GM12878 (cell line): ENCODE measurements around the gene CTNNA3. TPM values are rescaled to one million over a fixed set of nuclear protein-coding genes. Genes with fewer than 3 reads are reported as not detected.

ENCODE experiments used
- ATAC-seq: fragments of 200-7000 bp; cut with Tn5 transposase; 3 replicates; pipeline ENCODE4 v1.9.1; 2020; ENCODE audit warnings: mild to moderate bottlenecking, moderate library complexity
- BruUV-seq: library from RNA; stranded (reverse); fragments of 400-500 nt; replicated peaks from 2 replicates; lab custom pipeline; 2021; lab: Mats Ljungman, UMichigan
- CTCF ChIA-PET: fragments of 300-600 bp; sonication (Branson Sonifier 250); formaldehyde crosslinking; extraction: SDS; loops from one replicate; lab custom pipeline; 2021; ENCODE audit warnings: inconsistent platforms; lab: Yijun Ruan, JAX
- POLR2A ChIA-PET: fragments of 350-600 bp; formaldehyde crosslinking; extraction: SDS; loops from one replicate; lab custom pipeline; 2021; ENCODE audit warnings: inconsistent platforms; lab: Charles Lee
- RAD21 ChIA-PET: fragments of 300-600 bp; sonication (Branson Sonifier 250); formaldehyde crosslinking; loops from one replicate; lab custom pipeline; 2023; ENCODE audit warnings: antibody characterized with exemption; ENCODE audit not compliant: unreplicated experiment; lab: Charles Lee
- SMC1A ChIA-PET: fragments of 300-600 bp; sonication (Branson Sonifier 250); formaldehyde crosslinking; loops from one replicate; lab custom pipeline; 2023; ENCODE audit not compliant: unreplicated experiment, uncharacterized antibody; lab: Charles Lee
- DNase-seq: peaks from one replicate; pipeline ENCODE4 v3.0.0-alpha.2; 2011; ENCODE audit warnings: low read depth, low spot score
- FAIRE-seq: peaks from 3 replicates; lab custom pipeline; 2011; peaks lifted over from hg19 to GRCh38; lab: Jason Lieb, UNC
- H2AFZ ChIP-seq: 2 replicates; pipeline ENCODE4 v1.6.0; 2011; ENCODE audit warnings: low read depth, low read length, control low read depth; ENCODE audit not compliant: control insufficient read depth
- H3K27ac ChIP-seq: 2 replicates; pipeline ENCODE4 v1.5.1; 2011; ENCODE audit warnings: control low read depth; ENCODE audit not compliant: control insufficient read depth, insufficient read depth
- H3K27me3 ChIP-seq, 2 experiments: replicated peaks in 1 of 2; 2 replicates each; pipeline versions ENCODE4 v1.6.0 to v1.6.1; 2011; ENCODE audit warnings: low read length in 1 of 2; ENCODE audit not compliant: control insufficient read depth in 2 of 2, insufficient read depth in 2 of 2
- H3K36me3 ChIP-seq, 2 experiments: 2 replicates each; pipeline ENCODE4 v1.5.1; 2011; ENCODE audit warnings: low read length in 1 of 2; ENCODE audit not compliant: control insufficient read depth in 2 of 2, insufficient read depth in 2 of 2
- H3K4me1 ChIP-seq: 2 replicates; pipeline ENCODE4 v1.6.1; 2011; ENCODE audit warnings: mild to moderate bottlenecking, low read length, moderate library complexity, mixed read lengths; ENCODE audit not compliant: control insufficient read depth, insufficient read depth
- H3K4me2 ChIP-seq: 2 replicates; pipeline ENCODE4 v1.6.0; 2011; ENCODE audit warnings: control low read depth; ENCODE audit not compliant: control insufficient read depth, insufficient read depth
- H3K4me3 ChIP-seq: fragments of 200-600 bp; sonication (generic); 2 replicates; pipeline ENCODE4 v1.5.1; 2016
- H3K79me2 ChIP-seq: 2 replicates; pipeline ENCODE4 v1.6.0; 2011; ENCODE audit warnings: low read length; ENCODE audit not compliant: control insufficient read depth, insufficient read depth
- H3K9ac ChIP-seq: 2 replicates; pipeline ENCODE4 v1.8.0; 2011; ENCODE audit warnings: low read length, control low read depth, mixed read lengths; ENCODE audit not compliant: control insufficient read depth, insufficient read depth
- H3K9me3 ChIP-seq: replicated peaks from 3 replicates; pipeline ENCODE4 v1.5.1; 2011; ENCODE audit warnings: mild to moderate bottlenecking, low read length; ENCODE audit not compliant: control insufficient read depth, insufficient read depth
- H4K20me1 ChIP-seq: 2 replicates; pipeline ENCODE4 v1.6.0; 2011; ENCODE audit not compliant: control insufficient read depth, insufficient read depth
- BCL11A ChIP-seq: IDR thresholded peaks from 2 replicates; pipeline ENCODE4 v1.6.1; 2011; ENCODE audit warnings: low read depth, low read length
- CBX5 ChIP-seq: sonication (generic); IDR thresholded peaks from 2 replicates; pipeline ENCODE4 v1.6.1; 2016; ENCODE audit warnings: low read depth, moderate library complexity, mild to moderate bottlenecking, inconsistent platforms
- CREM ChIP-seq: IDR thresholded peaks from 2 replicates; pipeline ENCODE4 v1.6.1; 2014; ENCODE audit warnings: antibody characterized with exemption, low read depth
- E4F1 ChIP-seq: fragments of 450-650 bp; IDR thresholded peaks from 2 replicates; pipeline ENCODE4 v1.6.1; 2018; ENCODE audit warnings: borderline replicate concordance, mild to moderate bottlenecking; ENCODE audit not compliant: partially characterized antibody
- EED ChIP-seq: sonication (generic); IDR thresholded peaks from 2 replicates; pipeline ENCODE4 v1.6.1; 2016; ENCODE audit warnings: antibody characterized with exemption, low read depth
- KAT2A ChIP-seq: conservative IDR thresholded peaks from 2 replicates; pipeline ENCODE4 v1.6.1; 2011; ENCODE audit warnings: low read depth, low read length; ENCODE audit not compliant: control insufficient read depth
- PBX3 ChIP-seq: IDR thresholded peaks from 2 replicates; pipeline ENCODE4 v1.6.1; 2011; ENCODE audit warnings: mild to moderate bottlenecking, low read depth, low read length, moderate library complexity; ENCODE audit not compliant: insufficient replicate concordance
- RB1 ChIP-seq: fragments of 450-650 bp; formaldehyde crosslinking; IDR thresholded peaks from 2 replicates; pipeline ENCODE4 v1.6.1; 2017; ENCODE audit warnings: mild to moderate bottlenecking, borderline replicate concordance
- RBBP5 ChIP-seq: fragments of 200-600 bp; sonication (generic); conservative IDR thresholded peaks from 2 replicates; pipeline ENCODE4 v1.6.1; 2016
- USF1 ChIP-seq: IDR thresholded peaks from 2 replicates; pipeline ENCODE4 v1.6.1; 2011; ENCODE audit warnings: borderline replicate concordance, low read depth, mild to moderate bottlenecking, moderate library complexity, mixed read lengths, low read length; ENCODE audit not compliant: insufficient read depth; ENCODE audit errors: extremely low read length
- ZNF384 ChIP-seq: IDR thresholded peaks from 2 replicates; pipeline ENCODE4 v1.6.1; 2012; ENCODE audit warnings: low read depth, mild to moderate bottlenecking, low read length, improper control_type of control experiment, borderline replicate concordance
- WGBS: methylation state at CpG from one replicate; pipeline ENCODE4 v1.1.6; 2016; ENCODE audit warnings: low lambda C conversion rate; ENCODE audit not compliant: insufficient replicate concordance, insufficient coverage; ENCODE audit errors: missing lambda C conversion rate; 5-methylcytosine and 5-hydroxymethylcytosine counted together
- in situ Hi-C: fragments of 300-500 bp; cut with MboI; formaldehyde crosslinking; loops from 9 replicates; pipeline ENCODE4 v1.14.3; 2018; ENCODE audit warnings: mixed read lengths
- intact Hi-C: fragments of 100-400 bp; cut with micrococcal nuclease; formaldehyde crosslinking; loops from one replicate; pipeline ENCODE4 v1.14.2; 2022; ENCODE audit not compliant: unreplicated experiment
- polyA plus RNA-seq, 11 experiments: library from polyadenylated mRNA; depleted of rRNA in 4 of 11; unstranded in 6 of 11; stranded (reverse) in 5 of 11; fragments of >200 nt; fragmentation: Nextera tagmentation in 4 of 11; fragmentation: Illumina TruSeq in 1 of 11; extraction: Ambion mirVana in 4 of 11; extraction: Trizol in 1 of 11; gene quantifications; 1 replicate in 1 of 11; 2 replicates in 10 of 11; pipeline versions ENCODE4 v1.2.1 to v1.2.3, GENCODE V29; 2011 to 2016; ENCODE audit warnings: inconsistent platforms in 2 of 11, missing spikeins in 2 of 11, low read depth in 1 of 11
- total RNA-seq, 4 experiments: library from RNA; depleted of rRNA in 3 of 4; stranded (reverse); fragments of >200 nt in 3 of 4; fragmentation: Illumina TruSeq in 1 of 4; extraction: Trizol in 1 of 4; gene quantifications; 2 replicates each; pipeline versions ENCODE4 v1.2.1 to v1.2.3, GENCODE V29; 2013 to 2021
- TF ChIP-seq, protein P1 (sequence below): fragments of 450-650 bp; IDR thresholded peaks from 2 replicates; pipeline ENCODE4 v1.6.1; 2017; ENCODE audit warnings: mild to moderate bottlenecking, moderate library complexity

CTNNA3 gene
- total and polyA plus RNA-seq, 10 of the 15 experiments (the other 5 are each of a cell fraction or from before 2014, with no cell fraction given) = under 0.01 to 4.5 (median 0.22) TPM; not detected in 2

DNA sequence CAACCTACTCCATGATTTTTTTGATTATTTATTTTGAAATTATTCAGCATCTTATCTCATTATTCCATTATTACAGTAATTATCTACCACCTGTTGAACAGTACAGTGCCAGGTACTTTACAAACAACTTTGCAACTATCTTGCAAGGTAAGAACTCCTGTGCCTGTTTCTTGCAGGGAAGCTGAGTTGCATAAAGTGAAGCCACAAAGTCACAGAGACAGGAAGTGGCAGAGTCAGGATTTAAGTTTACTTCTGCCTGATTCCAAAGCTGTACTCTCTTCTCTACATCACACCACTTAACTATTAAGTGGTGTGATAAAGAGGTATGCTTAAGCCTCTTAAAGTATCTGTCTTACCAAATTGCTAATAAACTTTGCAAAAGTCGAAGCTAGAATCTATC, 690.0 kb downstream of the CTNNA3 start (continued):
- TF ChIP-seq EED = no peak
- no peak for TF ChIP-seq RB1
- TF ChIP-seq CBX5 = no peak

DNA sequence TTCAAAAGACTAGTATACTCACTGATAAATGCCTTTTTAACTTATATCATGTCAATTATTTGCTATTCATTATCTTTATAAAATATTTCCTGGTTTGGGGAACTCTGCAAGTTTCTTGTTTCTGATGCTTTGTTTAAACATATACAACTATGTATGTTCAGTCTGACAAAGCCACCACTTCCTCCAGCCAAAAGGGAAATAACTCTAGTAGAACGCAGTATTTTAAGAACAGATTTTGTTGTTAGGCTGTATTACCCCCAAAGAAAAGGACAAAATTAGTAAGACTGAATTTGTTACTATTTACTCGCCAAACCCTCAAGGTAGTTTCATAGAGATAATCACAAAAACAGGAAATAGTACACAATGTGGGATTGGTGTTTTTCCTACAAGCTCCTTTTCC, 691.3 kb downstream of the CTNNA3 start:
- DNase-seq (no peak), FAIRE-seq (no peak), ATAC-seq (no peak)
- ChIA-PET POLR2A (no interaction called here), RAD21 (no interaction called here), SMC1A (no interaction called here), CTCF (no interaction called here)
- in situ Hi-C loops = no loop called here
- no peaks in the 10 kb centered on the region for H3K79me2 ChIP-seq
- H3K27ac ChIP-seq = no peak overlapping the region
- no peaks in the 10 kb centered on the region for H3K36me3 ChIP-seq
- H3K4me1 ChIP-seq = no peaks in the 10 kb centered on the region
- no peak overlapping the region for H3K4me3 ChIP-seq
- BruUV-seq = no TSS peak
- no peaks in the 10 kb centered on the region for H3K9me3 ChIP-seq
- H3K9ac ChIP-seq = no peak overlapping the region
- no peaks in the 10 kb centered on the region for H3K27me3 ChIP-seq
- intact Hi-C loops = no loop called here
- WGBS = 2% methylated on average over 2 of the region's 2 CpGs
- no peaks in the 10 kb centered on the region for H4K20me1 ChIP-seq
- H3K4me2 ChIP-seq = no peak overlapping the region
- no peak overlapping the region for H2AFZ ChIP-seq
- TF ChIP-seq CREM = no peak
- no peak for TF ChIP-seq E4F1
- TF ChIP-seq KAT2A = no peak
- TF ChIP-seq RBBP5 = no peak
- no peak for TF ChIP-seq USF1
- no peak for TF ChIP-seq BCL11A
- TF ChIP-seq, protein P1, sequence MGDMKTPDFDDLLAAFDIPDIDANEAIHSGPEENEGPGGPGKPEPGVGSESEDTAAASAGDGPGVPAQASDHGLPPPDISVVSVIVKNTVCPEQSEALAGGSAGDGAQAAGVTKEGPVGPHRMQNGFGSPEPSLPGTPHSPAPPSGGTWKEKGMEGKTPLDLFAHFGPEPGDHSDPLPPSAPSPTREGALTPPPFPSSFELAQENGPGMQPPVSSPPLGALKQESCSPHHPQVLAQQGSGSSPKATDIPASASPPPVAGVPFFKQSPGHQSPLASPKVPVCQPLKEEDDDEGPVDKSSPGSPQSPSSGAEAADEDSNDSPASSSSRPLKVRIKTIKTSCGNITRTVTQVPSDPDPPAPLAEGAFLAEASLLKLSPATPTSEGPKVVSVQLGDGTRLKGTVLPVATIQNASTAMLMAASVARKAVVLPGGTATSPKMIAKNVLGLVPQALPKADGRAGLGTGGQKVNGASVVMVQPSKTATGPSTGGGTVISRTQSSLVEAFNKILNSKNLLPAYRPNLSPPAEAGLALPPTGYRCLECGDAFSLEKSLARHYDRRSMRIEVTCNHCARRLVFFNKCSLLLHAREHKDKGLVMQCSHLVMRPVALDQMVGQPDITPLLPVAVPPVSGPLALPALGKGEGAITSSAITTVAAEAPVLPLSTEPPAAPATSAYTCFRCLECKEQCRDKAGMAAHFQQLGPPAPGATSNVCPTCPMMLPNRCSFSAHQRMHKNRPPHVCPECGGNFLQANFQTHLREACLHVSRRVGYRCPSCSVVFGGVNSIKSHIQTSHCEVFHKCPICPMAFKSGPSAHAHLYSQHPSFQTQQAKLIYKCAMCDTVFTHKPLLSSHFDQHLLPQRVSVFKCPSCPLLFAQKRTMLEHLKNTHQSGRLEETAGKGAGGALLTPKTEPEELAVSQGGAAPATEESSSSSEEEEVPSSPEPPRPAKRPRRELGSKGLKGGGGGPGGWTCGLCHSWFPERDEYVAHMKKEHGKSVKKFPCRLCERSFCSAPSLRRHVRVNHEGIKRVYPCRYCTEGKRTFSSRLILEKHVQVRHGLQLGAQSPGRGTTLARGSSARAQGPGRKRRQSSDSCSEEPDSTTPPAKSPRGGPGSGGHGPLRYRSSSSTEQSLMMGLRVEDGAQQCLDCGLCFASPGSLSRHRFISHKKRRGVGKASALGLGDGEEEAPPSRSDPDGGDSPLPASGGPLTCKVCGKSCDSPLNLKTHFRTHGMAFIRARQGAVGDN = no peak
- no peak for TF ChIP-seq ZNF384
- TF ChIP-seq PBX3 = no peak
